ENCODE results near the gene RNASE4. TPM values are rescaled to one million over a fixed set of nuclear protein-coding genes. Genes with fewer than 3 reads are reported as not detected.
A peak's percentile ranks its signal among the peaks of the same experiment; 100 is the strongest.
"Not testable (repeated sequence)": the region's sequence is repeated elsewhere in the genome, so short reads cannot be mapped to it uniquely, and the experiment has no call there.

Gene RNASE4
- total and polyA plus RNA-seq, 9 donors, result 42.0 to 183 (median 102) TPM

DNA sequence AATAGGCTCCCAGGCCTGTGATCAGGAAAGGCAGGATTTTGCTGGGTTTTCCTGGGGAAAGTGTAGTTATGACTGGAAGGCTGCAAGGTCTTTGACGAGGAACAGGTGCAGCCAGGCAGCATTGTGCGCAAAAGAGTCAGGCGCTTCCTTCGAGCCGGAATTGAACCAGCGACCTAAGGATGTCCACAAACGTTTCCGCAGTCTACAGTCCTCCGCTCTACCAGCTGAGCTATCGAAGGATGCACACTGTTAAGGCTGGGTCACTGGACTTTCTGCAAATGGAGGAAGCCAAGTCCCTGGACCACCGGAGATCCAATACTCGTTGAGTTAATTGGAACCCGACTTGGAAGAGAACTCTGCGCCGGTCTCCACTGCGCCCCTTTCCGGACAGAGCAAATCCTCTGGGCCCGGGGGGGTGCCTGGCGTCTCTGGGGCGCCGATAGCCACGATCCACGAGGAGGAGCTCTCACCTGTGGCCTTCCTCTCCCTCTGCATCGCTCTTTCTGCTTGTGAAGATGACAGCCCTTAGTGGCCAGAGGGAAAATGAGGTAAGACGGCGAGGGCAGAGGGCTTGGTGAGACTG, 24.5 kb upstream of the RNASE4 start:
- Histone ChIP-seq H3K4me1 (ENCODE audit: insufficient read depth) (peaks cover 2% of the 10 kb centered on the region), H3K36me3 (no peaks in the 10 kb centered on the region), H3K9me3 (no peaks in the 10 kb centered on the region), H3K4me3 (no peak overlapping the region), H3K27me3 (no peaks in the 10 kb centered on the region), H3K27ac (no peak overlapping the region)
- WGBS, 3 donors, result 34 to 50% (median 46%) methylated on average over 26 of the region's 26 CpGs
- TF ChIP-seq EP300 (IDR thresholded peaks at IDR 0.05) (no peak), POLR2A (IDR thresholded peaks at IDR 0.05) (no peak)
- TF ChIP-seq, protein P1, sequence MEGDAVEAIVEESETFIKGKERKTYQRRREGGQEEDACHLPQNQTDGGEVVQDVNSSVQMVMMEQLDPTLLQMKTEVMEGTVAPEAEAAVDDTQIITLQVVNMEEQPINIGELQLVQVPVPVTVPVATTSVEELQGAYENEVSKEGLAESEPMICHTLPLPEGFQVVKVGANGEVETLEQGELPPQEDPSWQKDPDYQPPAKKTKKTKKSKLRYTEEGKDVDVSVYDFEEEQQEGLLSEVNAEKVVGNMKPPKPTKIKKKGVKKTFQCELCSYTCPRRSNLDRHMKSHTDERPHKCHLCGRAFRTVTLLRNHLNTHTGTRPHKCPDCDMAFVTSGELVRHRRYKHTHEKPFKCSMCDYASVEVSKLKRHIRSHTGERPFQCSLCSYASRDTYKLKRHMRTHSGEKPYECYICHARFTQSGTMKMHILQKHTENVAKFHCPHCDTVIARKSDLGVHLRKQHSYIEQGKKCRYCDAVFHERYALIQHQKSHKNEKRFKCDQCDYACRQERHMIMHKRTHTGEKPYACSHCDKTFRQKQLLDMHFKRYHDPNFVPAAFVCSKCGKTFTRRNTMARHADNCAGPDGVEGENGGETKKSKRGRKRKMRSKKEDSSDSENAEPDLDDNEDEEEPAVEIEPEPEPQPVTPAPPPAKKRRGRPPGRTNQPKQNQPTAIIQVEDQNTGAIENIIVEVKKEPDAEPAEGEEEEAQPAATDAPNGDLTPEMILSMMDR (IDR thresholded peaks at IDR 0.05), result no peak
- DNase-seq, result no peak
- intact Hi-C loops (cut with DNase I), result no loop called here

DNA sequence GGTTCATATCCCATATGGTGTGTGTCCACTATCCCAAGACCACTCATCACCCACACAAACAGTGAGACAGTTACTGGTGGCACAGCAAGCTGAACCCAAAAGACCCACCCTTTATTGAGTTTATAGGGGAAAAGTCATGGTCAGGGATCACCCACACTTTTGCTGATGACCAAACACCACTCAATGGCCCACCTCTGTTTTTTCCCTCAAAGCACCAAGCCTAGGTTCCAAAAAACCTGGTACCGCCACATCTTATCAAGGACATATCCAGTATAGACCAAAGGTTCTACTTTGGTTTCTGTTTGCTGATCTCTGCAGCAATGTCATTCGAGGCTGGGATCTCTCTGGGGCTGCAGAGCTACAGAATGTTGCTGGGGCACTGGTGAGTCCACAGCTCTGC, 23.2 kb upstream of the RNASE4 start:
- no peaks in the 10 kb centered on the region for H3K27me3 ChIP-seq

DNA sequence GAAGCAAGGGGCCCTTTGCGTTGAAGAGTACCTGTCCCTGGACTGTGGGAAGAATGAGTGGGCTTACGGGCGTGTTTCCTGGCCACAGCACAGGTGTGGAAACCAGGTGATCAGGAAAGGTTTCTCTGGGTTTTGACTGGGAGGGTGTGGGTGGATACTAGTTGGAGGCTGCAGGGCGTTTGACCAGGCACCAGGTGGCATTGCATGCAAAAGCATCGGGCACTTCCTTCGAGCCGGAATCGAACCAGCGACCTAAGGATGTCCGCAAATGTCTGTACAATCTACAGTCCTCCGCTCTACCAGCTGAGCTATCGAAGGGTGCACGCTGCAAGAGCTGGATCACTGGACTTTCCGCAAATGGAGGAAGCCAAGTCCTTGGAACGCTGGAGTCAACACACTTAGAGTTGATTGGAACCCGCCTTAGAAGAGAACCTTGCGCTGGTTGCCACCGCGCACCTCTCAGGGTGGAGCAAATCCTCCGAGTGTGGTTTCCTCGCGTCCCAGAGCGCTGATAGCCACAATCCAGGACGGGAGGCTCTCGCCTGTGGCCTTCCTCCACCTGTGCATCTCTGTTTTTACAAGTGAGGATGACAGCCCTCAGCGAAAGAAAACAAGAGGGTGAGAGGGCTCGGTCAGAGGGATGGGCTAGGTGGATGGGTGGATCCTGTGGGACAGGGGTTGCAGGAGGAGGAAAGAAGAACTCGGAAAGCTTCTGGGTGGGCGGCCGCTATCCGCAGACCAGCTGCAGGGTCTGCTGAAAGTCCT, 21.2 kb upstream of the RNASE4 start:
- H3K4me1 ChIP-seq (ENCODE audit: insufficient read depth), result peaks cover 2% of the 10 kb centered on the region
- no peaks in the 10 kb centered on the region for H3K36me3 ChIP-seq
- TF ChIP-seq, protein P1 (IDR thresholded peaks at IDR 0.05), result peak in 1 of 3 donors; percentile 34
- TF ChIP-seq POLR2A (IDR thresholded peaks at IDR 0.05) (no peak), EP300 (IDR thresholded peaks at IDR 0.05) (no peak)
- WGBS, 3 donors, result 3 to 5% (median 4%) methylated on average over 31 of the region's 31 CpGs
- no peaks in the 10 kb centered on the region for H3K27me3 ChIP-seq
- H3K9me3 ChIP-seq, result no peaks in the 10 kb centered on the region
- DNase-seq, result peak; percentile 65 to 82 (median 74)
- intact Hi-C loops (cut with DNase I), result no loop called here
- H3K4me3 ChIP-seq, result peak overlapping the region; percentile 22
- no peak overlapping the region for H3K27ac ChIP-seq

More for the DNA sequence above, 23.2 kb upstream of the RNASE4 start:
- intact Hi-C loops (cut with DNase I), result no loop called here
- peaks cover 2% of the 10 kb centered on the region for H3K4me1 ChIP-seq (ENCODE audit: insufficient read depth)
- no peak overlapping the region for H3K27ac ChIP-seq
- DNase-seq, result no peak
- H3K4me3 ChIP-seq, result no peak overlapping the region
- WGBS, 3 donors, result 73 to 76% (median 74%) methylated on average over 2 of the region's 2 CpGs
- H3K36me3 ChIP-seq, result no peaks in the 10 kb centered on the region
- TF ChIP-seq POLR2A (IDR thresholded peaks at IDR 0.05) (no peak), EP300 (IDR thresholded peaks at IDR 0.05) (no peak)
- TF ChIP-seq, protein P1 (IDR thresholded peaks at IDR 0.05), result no peak
- H3K9me3 ChIP-seq, result no peaks in the 10 kb centered on the region

DNA sequence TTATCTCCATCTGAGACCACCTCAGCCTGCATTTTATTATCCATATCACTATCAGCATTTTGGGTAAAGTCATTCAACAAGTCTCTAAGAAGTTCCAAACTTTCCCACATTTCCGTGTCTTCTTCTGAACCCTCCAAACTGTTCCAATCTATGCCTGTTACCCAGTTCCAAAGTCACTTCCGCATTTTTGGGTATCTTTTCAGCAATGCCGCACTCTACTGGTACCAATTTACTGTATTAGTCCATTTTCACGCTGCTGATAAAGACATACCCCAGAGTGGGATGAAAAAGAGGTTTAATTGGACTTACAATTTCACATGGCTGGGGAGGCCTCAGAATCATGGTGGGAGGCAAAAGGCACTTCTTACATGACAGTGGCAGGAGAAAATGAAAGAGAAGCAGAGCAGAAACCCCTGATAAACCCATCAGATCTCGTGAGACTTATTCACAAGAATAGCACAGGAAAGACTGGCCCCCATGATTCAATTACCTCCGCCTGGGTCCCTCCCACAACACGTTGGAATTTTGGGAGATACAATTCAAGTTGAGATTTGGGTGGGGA, 17.9 kb upstream of the RNASE4 start:
- H3K9me3 ChIP-seq; H3K27me3 ChIP-seq; intact Hi-C loops (cut with DNase I); DNase-seq; H3K36me3 ChIP-seq; H3K4me1 ChIP-seq (ENCODE audit: insufficient read depth); H3K4me3 ChIP-seq; H3K27ac ChIP-seq: not testable (repeated sequence)
- WGBS, 3 donors, result 66 to 72% (median 71%) methylated on average over 7 of the region's 7 CpGs

DNA sequence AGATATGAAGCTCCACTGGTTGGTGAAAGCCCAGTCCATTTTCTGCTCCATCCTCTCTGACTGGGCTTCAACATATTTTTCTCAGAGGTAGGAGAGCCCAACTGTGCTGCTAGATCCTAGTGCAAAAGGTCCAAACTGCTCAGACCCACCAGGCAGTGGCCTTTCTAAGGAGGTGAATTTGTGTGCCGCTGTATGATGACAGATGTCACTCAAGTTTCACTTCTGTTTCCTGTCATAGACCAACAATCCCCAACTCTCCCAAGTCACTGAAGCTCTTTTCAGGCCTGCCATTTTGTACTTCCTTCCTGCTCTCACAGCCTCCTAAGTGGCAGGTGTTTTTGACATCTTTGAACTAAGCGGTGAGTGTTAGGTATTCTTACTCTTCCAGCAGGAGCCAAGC, 16.4 kb upstream of the RNASE4 start:
- no peak overlapping the region for H3K4me3 ChIP-seq
- no peaks in the 10 kb centered on the region for H3K27me3 ChIP-seq
- no peaks in the 10 kb centered on the region for H3K36me3 ChIP-seq
- DNase-seq, result no peak
- intact Hi-C loops (cut with DNase I), result no loop called here
- peaks cover 2% of the 10 kb centered on the region for H3K4me1 ChIP-seq (ENCODE audit: insufficient read depth)
- 83 to 91% (median 88%) methylated on average over 2 of the region's 2 CpGs for WGBS, 3 donors
- H3K9me3 ChIP-seq, result no peaks in the 10 kb centered on the region
- no peak overlapping the region for H3K27ac ChIP-seq
- TF ChIP-seq, protein P1 (IDR thresholded peaks at IDR 0.05), result no peak
- no peak for TF ChIP-seq EP300 (IDR thresholded peaks at IDR 0.05)
- no peak for TF ChIP-seq POLR2A (IDR thresholded peaks at IDR 0.05)

Measured in ovary (tissue), 9 donors.